Inferior parietal cortex (tissue), 1 donor: ENCODE measurements around the gene SLC39A9.

Source experiments
- DNase-seq: peaks from one replicate; pipeline ENCODE4 v3.0.0-alpha.2; 2016; ENCODE audit errors: extremely low spot score

The SLC39A9 gene

GRCh38 chr14:69427596-69427995 lies 29.1 kb downstream of the SLC39A9 start:
- DNase-seq: no peak

GRCh38 chr14:69428289-69428998 lies 30.0 kb downstream of the SLC39A9 start:
- no peak for DNase-seq

GRCh38 chr14:69429643-69430042 lies 31.2 kb downstream of the SLC39A9 start:
- no peak for DNase-seq

- DNase-seq: no peak
These were observed 31.9 kb downstream of the SLC39A9 start for GRCh38 chr14:69430306-69430939.

GRCh38 chr14:69432364-69432763 lies 33.9 kb downstream of the SLC39A9 start:
- DNase-seq: no peak

- no peak for DNase-seq
These were observed 41.2 kb downstream of the SLC39A9 start for GRCh38 chr14:69439521-69440270.

GRCh38 chr14:69441948-69442347 lies 43.5 kb downstream of the SLC39A9 start:
- no peak for DNase-seq

GRCh38 chr14:69443296-69443805 lies 44.9 kb downstream of the SLC39A9 start:
- DNase-seq: no peak

- DNase-seq: no peak
These were observed 50.7 kb downstream of the SLC39A9 start for GRCh38 chr14:69449216-69449615.

GRCh38 chr14:69451941-69452340 lies 53.4 kb downstream of the SLC39A9 start:
- no peak for DNase-seq

- DNase-seq: no peak
These were observed 59.9 kb downstream of the SLC39A9 start for GRCh38 chr14:69458350-69458749.

- no peak for DNase-seq
These were observed 60.6 kb downstream of the SLC39A9 start for GRCh38 chr14:69459122-69459521.

GRCh38 chr14:69460093-69460701 lies 61.7 kb downstream of the SLC39A9 start:
- peak; percentile 80 for DNase-seq

- no peak for DNase-seq
These were observed 65.9 kb downstream of the SLC39A9 start for GRCh38 chr14:69464379-69464778.

GRCh38 chr14:69464829-69465228 lies 66.3 kb downstream of the SLC39A9 start:
- DNase-seq: no peak

- DNase-seq: no peak
These were observed 70.5 kb downstream of the SLC39A9 start for GRCh38 chr14:69468949-69469348.

GRCh38 chr14:69471436-69471835 lies 72.9 kb downstream of the SLC39A9 start:
- DNase-seq: no peak

GRCh38 chr14:69471916-69472315 lies 73.4 kb downstream of the SLC39A9 start:
- no peak for DNase-seq

GRCh38 chr14:69473260-69473659 lies 74.8 kb downstream of the SLC39A9 start:
- no peak for DNase-seq

- DNase-seq: no peak
These were observed 75.5 kb downstream of the SLC39A9 start for GRCh38 chr14:69473946-69474345.

GRCh38 chr14:69475194-69475818 lies 76.8 kb downstream of the SLC39A9 start:
- no peak for DNase-seq
